Stimulated activated CD8-positive, alpha-beta memory T cell treated with anti-CD3 and anti-CD28 coated beads, Interleukin-7, amount 100 ng/mL, for 48 hours (primary cell): ENCODE results near the gene PRRC2B.
"Not testable (repeated sequence)": the region's sequence is repeated elsewhere in the genome, so short reads cannot be mapped to it uniquely, and the experiment has no call there.

Experiments
- DNase-seq, 2 donors: peaks; one replicate each; pipeline ENCODE4 v3.0.0-alpha.2; 2020; ENCODE audit warnings: low read depth in 1 of 2; ENCODE audit errors: extremely low read depth in 1 of 2

Gene PRRC2B

GRCh38 chr9:131432597-131433301, 38.9 kb downstream of the PRRC2B start:
- no peak for DNase-seq

- DNase-seq: no peak
Measured at GRCh38 chr9:131433302-131433854, 39.5 kb downstream of the PRRC2B start.

DNA sequence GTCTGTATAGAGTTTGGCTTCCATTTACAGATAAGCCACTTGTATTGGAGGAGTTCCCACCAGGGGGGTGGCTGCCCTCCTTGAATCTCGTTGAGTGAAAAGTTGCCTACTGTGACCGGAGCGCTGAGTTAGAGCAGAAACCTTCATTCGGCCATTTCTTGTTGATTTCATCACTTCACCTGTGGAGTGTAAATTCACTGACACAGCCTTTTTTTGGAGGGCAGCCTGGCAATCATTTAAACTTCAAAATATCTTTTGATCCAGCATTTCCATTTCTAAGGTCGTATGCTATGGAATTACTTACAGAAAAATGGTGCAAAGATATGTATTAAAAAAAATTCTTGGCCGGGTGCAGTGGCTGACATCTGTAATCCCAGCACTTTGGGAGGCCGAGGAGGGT, 40.8 kb downstream of the PRRC2B start:
- DNase-seq: no peak

GRCh38 chr9:131436376-131436775, 42.5 kb downstream of the PRRC2B start:
- no peak for DNase-seq

- DNase-seq: no peak
Measured at GRCh38 chr9:131436865-131437271, 43.0 kb downstream of the PRRC2B start.

GRCh38 chr9:131438190-131438589, 44.3 kb downstream of the PRRC2B start:
- no peak for DNase-seq

DNA sequence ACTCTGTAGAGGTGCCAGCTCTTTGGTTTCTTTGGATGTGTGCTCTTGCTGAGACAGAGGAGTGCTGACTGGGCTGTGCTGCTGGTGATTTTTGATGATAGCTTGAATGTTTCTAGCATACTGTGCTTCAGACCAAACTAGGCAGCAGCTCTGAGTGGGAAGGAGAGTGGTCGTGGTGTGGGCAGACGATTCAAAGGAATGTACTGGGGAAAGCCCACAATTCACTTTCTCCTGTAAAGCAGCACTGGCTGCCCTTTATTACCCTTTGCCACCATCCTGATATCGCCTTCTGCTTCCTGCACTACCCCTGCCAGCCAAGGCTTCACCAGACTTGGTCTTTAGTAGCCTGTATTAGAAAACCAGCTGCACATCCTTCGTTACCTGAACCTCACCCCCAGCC, 45.3 kb downstream of the PRRC2B start:
- no peak for DNase-seq

DNA sequence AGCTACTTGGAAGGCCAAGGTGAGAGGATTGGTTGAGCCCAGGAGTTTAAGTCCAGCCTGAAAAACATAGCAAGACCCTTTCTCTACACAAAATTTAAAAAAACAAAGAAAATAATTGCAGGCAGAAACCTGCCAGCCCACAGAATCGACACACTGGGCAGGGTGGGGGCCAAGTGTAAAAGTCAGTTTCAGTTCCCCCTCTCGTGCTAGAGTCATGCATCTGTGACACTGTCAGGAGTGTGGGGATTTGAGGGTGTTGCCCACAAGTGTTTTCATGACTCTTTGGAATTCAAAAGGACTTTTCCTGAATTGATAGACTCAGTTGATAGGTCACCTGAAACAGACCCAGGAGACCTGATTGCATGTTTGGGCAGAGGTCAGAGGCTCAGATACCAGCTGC, 47.6 kb downstream of the PRRC2B start:
- DNase-seq: no peak

GRCh38 chr9:131442351-131442750, 48.5 kb downstream of the PRRC2B start:
- DNase-seq: no peak

DNA sequence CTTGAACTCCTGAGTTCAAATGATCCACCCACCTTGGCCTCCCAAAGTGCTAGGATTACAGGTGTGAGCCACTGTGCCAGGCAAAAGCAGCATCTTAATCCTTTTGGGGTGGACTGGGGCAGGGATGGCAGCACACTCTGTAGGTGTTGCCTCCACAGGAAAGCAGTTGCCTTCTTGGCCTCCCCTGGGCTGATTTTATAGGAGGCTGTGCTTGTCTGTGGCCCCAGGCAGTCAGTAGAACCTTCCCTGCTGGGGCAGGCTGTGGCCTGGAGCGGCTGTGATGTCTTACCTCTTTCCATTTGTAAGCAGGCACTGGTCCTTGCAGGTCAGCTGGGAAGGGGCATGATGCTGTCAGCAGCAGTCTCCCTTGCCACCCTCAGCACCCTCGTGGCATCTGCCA, 49.8 kb downstream of the PRRC2B start:
- DNase-seq: no peak

DNA sequence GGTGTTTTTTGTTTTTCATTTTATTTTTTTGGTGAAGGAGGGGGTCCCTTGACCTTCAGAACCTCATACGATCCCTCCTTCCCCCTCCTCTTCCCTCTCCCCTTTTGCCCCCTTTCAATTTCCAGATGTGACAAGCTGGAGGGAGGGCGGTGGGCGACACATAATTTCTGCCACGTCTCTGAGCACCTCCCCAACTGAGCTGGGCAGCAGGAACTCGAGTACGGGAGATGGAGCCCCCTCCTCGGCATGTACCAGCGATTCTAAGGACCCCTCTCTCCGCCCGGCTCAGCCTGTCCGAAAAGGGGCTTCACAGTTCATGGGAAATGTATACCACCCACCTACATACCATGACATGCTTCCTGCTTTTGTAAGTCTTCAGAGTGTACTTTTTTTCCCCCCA, 52.4 kb downstream of the PRRC2B start:
- no peak for DNase-seq

GRCh38 chr9:131447148-131447547, 53.3 kb downstream of the PRRC2B start:
- DNase-seq: no peak

GRCh38 chr9:131447600-131447999, 53.7 kb downstream of the PRRC2B start:
- no peak for DNase-seq

- no peak for DNase-seq
Measured at GRCh38 chr9:131448818-131449217, 54.9 kb downstream of the PRRC2B start.

DNA sequence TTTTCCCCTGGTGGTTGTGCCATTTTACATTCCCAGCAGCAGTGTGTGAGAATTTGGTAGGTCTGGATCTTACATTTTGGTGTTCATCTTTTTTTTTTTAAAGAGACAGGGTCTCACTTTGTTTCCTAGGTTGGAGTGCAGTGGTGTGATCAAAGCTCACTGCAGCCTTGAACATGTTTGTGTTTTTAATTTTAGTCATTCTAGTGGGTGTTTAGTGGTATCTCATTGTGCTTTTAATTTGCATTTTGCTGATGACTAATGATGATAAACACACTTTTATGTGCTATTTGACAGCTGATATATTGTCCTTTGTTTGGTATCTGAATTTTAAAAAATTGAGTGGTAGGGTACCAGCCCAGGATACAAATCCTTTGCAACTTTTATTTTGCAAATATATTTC, 55.4 kb downstream of the PRRC2B start:
- no peak for DNase-seq

GRCh38 chr9:131454028-131454427, 60.1 kb downstream of the PRRC2B start:
- no peak for DNase-seq

GRCh38 chr9:131455655-131456054, 61.8 kb downstream of the PRRC2B start:
- DNase-seq: not testable (repeated sequence)

DNA sequence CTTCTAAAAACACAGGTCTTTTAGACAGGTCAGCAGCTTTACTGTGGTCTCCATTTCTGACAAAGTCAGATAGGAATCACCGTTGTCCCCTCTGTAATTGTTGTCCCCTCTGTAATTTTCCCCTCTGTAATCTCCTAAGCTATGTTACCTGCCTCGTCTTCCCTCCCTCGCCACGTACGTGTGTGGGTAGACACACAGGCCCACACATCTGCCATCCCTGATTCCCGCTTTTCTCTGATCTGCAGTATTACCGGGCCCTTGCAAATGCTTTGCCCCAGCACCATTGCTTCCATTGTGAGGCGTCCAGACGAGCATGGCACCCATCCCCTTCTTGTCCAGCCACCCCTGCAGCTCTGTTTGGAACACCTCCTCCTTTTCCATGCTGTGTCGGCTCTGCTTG, 63.9 kb downstream of the PRRC2B start:
- DNase-seq: no peak

GRCh38 chr9:131459056-131459455, 65.2 kb downstream of the PRRC2B start:
- no peak for DNase-seq

GRCh38 chr9:131461166-131461565, 67.3 kb downstream of the PRRC2B start:
- no peak for DNase-seq

- no peak for DNase-seq
Measured at GRCh38 chr9:131464354-131465000, 70.6 kb downstream of the PRRC2B start.

- no peak for DNase-seq
Measured at GRCh38 chr9:131465401-131465800, 71.5 kb downstream of the PRRC2B start.
